IMR-90 (cell line): Measurements from ENCODE around the gene SHISA8. TPM values are rescaled to one million over a fixed set of nuclear protein-coding genes. Genes with fewer than 3 reads are reported as not detected.
A peak's percentile ranks its signal among the peaks of the same experiment; 100 is the strongest.

Experiments
- ATAC-seq: fragments of 200-7000 bp; cut with Tn5 transposase; 2 replicates; pipeline ENCODE4 v1.9.1; 2020; ENCODE audit warnings: low read depth, mild to moderate bottlenecking, moderate library complexity
- BruUV-seq: library from RNA; stranded (reverse); fragments of 400-500 nt; replicated peaks from 2 replicates; lab custom pipeline; 2021; lab: Mats Ljungman, UMichigan
- CTCF ChIA-PET: fragments of 300-600 bp; formaldehyde crosslinking; extraction: SDS; loops from one replicate; lab custom pipeline; 2021; ENCODE audit warnings: antibody characterized with exemption; lab: Yijun Ruan, JAX
- POLR2A ChIA-PET: fragments of 300-600 bp; sonication (Branson Sonifier 250); formaldehyde crosslinking; loops from one replicate; lab custom pipeline; 2022; ENCODE audit warnings: antibody characterized with exemption; ENCODE audit not compliant: unreplicated experiment; lab: Charles Lee
- DNase-seq: peaks from one replicate; pipeline ENCODE4 v3.0.0; 2013
- H2AFZ ChIP-seq: replicated peaks from 2 replicates; pipeline ENCODE3; 2013; ENCODE audit warnings: low read length, mild to moderate bottlenecking; ENCODE audit not compliant: poor library complexity
- H2AK5ac ChIP-seq: 2 replicates; pipeline ENCODE4 v1.6.1; 2013; ENCODE audit warnings: low read depth, low read length, inconsistent platforms
- H2AK9ac ChIP-seq: replicated peaks from 2 replicates; pipeline ENCODE3; 2013; ENCODE audit warnings: mild to moderate bottlenecking, low read depth, low read length, moderate library complexity; ENCODE audit not compliant: poor library complexity
- H2BK120ac ChIP-seq: 2 replicates; pipeline ENCODE4 v1.6.1; 2013; ENCODE audit warnings: low read depth, low read length, inconsistent platforms
- H2BK15ac ChIP-seq: 3 replicates; pipeline ENCODE4 v1.6.1; 2013; ENCODE audit warnings: low read depth, low read length, inconsistent platforms
- H2BK20ac ChIP-seq: 2 replicates; pipeline ENCODE4 v1.6.1; 2013; ENCODE audit warnings: low read depth, mild to moderate bottlenecking, inconsistent platforms, low read length, moderate library complexity
- H2BK5ac ChIP-seq: 2 replicates; pipeline ENCODE4 v1.6.1; 2013; ENCODE audit warnings: mild to moderate bottlenecking, low read depth, low read length, inconsistent platforms; ENCODE audit not compliant: poor library complexity, severe bottlenecking
- H3K14ac ChIP-seq: replicated peaks from 2 replicates; pipeline ENCODE4 v1.6.1; 2013; ENCODE audit warnings: low read depth, low read length, inconsistent platforms
- H3K18ac ChIP-seq: 2 replicates; pipeline ENCODE4 v1.6.1; 2013; ENCODE audit warnings: low read depth, low read length, control low read depth
- H3K23ac ChIP-seq: 2 replicates; pipeline ENCODE4 v1.6.1; 2013; ENCODE audit warnings: low read depth, low read length, inconsistent platforms
- H3K27ac ChIP-seq: 2 replicates; pipeline ENCODE4 v1.5.1; 2013; ENCODE audit warnings: mild to moderate bottlenecking, control low read depth, low read length; ENCODE audit not compliant: insufficient read depth
- H3K27me3 ChIP-seq: 2 replicates; pipeline ENCODE4 v1.6.1; 2013; ENCODE audit warnings: low read length; ENCODE audit not compliant: control insufficient read depth, insufficient read depth
- H3K36me3 ChIP-seq: 2 replicates; pipeline ENCODE4 v1.6.1; 2013; ENCODE audit warnings: low read length, mixed read lengths; ENCODE audit not compliant: control insufficient read depth, insufficient read depth
- H3K4ac ChIP-seq: 2 replicates; pipeline ENCODE4 v1.6.1; 2013; ENCODE audit warnings: low read depth, low read length, inconsistent platforms
- H3K4me1 ChIP-seq: 2 replicates; pipeline ENCODE4 v1.6.1; 2013; ENCODE audit warnings: low read length, mixed read lengths; ENCODE audit not compliant: control insufficient read depth, insufficient read depth
- H3K4me2 ChIP-seq: 2 replicates; pipeline ENCODE4 v1.6.1; 2013; ENCODE audit warnings: low read depth, mild to moderate bottlenecking, control low read depth, low read length, moderate library complexity
- H3K4me3 ChIP-seq: 2 replicates; pipeline ENCODE4 v1.5.1; 2013; ENCODE audit warnings: low read depth, mild to moderate bottlenecking, control low read depth, low read length, moderate library complexity; ENCODE audit not compliant: insufficient read depth
- H3K56ac ChIP-seq: 2 replicates; pipeline ENCODE4 v1.6.1; 2013; ENCODE audit warnings: low read length, inconsistent platforms; ENCODE audit not compliant: insufficient read depth; ENCODE audit errors: extremely low read depth
- H3K79me1 ChIP-seq, 2 experiments: 2 replicates each; pipeline ENCODE4 v1.6.1; 2013; ENCODE audit warnings: low read length in 2 of 2, inconsistent platforms in 1 of 2, low read depth in 1 of 2
- H3K9ac ChIP-seq: 2 replicates; pipeline ENCODE4 v1.6.1; 2013; ENCODE audit warnings: low read depth, low read length, control low read depth
- H3K9me1 ChIP-seq: 2 replicates; pipeline ENCODE4 v1.6.1; 2013; ENCODE audit warnings: low read length, inconsistent platforms; ENCODE audit not compliant: insufficient read depth
- H3K9me3 ChIP-seq: 2 replicates; pipeline ENCODE4 v1.6.1; 2013; ENCODE audit warnings: low read length; ENCODE audit not compliant: control insufficient read depth, insufficient read depth
- H4K20me1 ChIP-seq: 2 replicates; pipeline ENCODE4 v1.6.1; 2013; ENCODE audit warnings: low read length, inconsistent platforms; ENCODE audit not compliant: insufficient read depth
- H4K5ac ChIP-seq: 2 replicates; pipeline ENCODE4 v1.6.1; 2013; ENCODE audit warnings: mild to moderate bottlenecking, low read depth, low read length, control low read depth
- H4K8ac ChIP-seq, 2 experiments: 2 replicates each; pipeline ENCODE4 v1.6.1; 2013; ENCODE audit warnings: low read depth in 2 of 2, low read length in 2 of 2, control low read depth in 1 of 2, inconsistent platforms in 1 of 2
- H4K91ac ChIP-seq: 2 replicates; pipeline ENCODE4 v1.6.1; 2013; ENCODE audit warnings: low read depth, low read length, inconsistent platforms; ENCODE audit not compliant: insufficient read depth
- CEBPB ChIP-seq: IDR thresholded peaks from 2 replicates; pipeline ENCODE4 v1.6.1; 2012; ENCODE audit warnings: low read depth, low read length, improper control_type of control experiment
- CHD1 ChIP-seq: IDR thresholded peaks from 2 replicates; pipeline ENCODE4 v1.6.1; 2012; ENCODE audit warnings: low read depth, low read length, improper control_type of control experiment
- FOS ChIP-seq: fragments of 150-350 bp; IDR thresholded peaks from 2 replicates; pipeline ENCODE4 v1.6.1; 2016; ENCODE audit warnings: low read depth, low read length
- MAZ ChIP-seq: IDR thresholded peaks from 2 replicates; pipeline ENCODE4 v1.6.1; 2012; ENCODE audit warnings: low read depth, mild to moderate bottlenecking, low read length, improper control_type of control experiment, moderate library complexity, borderline replicate concordance
- MXI1 ChIP-seq: IDR thresholded peaks from 2 replicates; pipeline ENCODE4 v1.6.1; 2012; ENCODE audit warnings: low read depth, mild to moderate bottlenecking, low read length, moderate library complexity, borderline replicate concordance
- NFE2L2 ChIP-seq: fragments of 150-350 bp; IDR thresholded peaks from 2 replicates; pipeline ENCODE4 v1.6.1; 2016; ENCODE audit warnings: low read depth, mild to moderate bottlenecking, low read length
- RCOR1 ChIP-seq: IDR thresholded peaks from 2 replicates; pipeline ENCODE4 v1.6.1; 2012; ENCODE audit warnings: mild to moderate bottlenecking, low read length, improper control_type of control experiment; ENCODE audit not compliant: insufficient replicate concordance
- WGBS, 2 experiments: methylation state at CpG; one replicate each; pipeline versions ENCODE4 v1.1.5 to v1.1.7; 2013; ENCODE audit warnings: missing lambda C conversion rate in 2 of 2; ENCODE audit not compliant: insufficient read length in 1 of 2; ENCODE audit errors: extremely low coverage in 2 of 2; 5-methylcytosine and 5-hydroxymethylcytosine counted together
- dilution Hi-C: fragments of 300-500 bp; cut with HindIII; formaldehyde crosslinking; loops from one replicate; pipeline ENCODE4 v1.14.3; 2018; ENCODE audit warnings: low sequenced_read_pairs; ENCODE audit not compliant: unreplicated experiment
- in situ Hi-C: fragments of 300-500 bp; cut with MboI; formaldehyde crosslinking; loops from 3 replicates; pipeline ENCODE4 v1.14.3; 2019; ENCODE audit warnings: low sequenced_read_pairs, inconsistent platforms, mixed read lengths
- intact Hi-C: fragments of 100-400 bp; cut with micrococcal nuclease; formaldehyde crosslinking; loops from 2 replicates; pipeline ENCODE4 v1.10.0; 2022
- polyA plus RNA-seq, 3 experiments: library from polyadenylated mRNA; depleted of rRNA; stranded (reverse); fragments of >200 nt; gene quantifications; 2 replicates each; pipeline ENCODE4 v1.2.3, GENCODE V29; 2012; ENCODE audit warnings: low replicate concordance in 1 of 3
- total RNA-seq: library from RNA; depleted of rRNA; stranded (reverse); fragments of >200 nt; gene quantifications from 2 replicates; pipeline ENCODE4 v1.2.3, GENCODE V29; 2012
- TF ChIP-seq, protein P1 (sequence below): fragments of 150-350 bp; IDR thresholded peaks from 2 replicates; pipeline ENCODE4 v1.6.1; 2016; ENCODE audit warnings: low read depth, mild to moderate bottlenecking, low read length, moderate library complexity, borderline replicate concordance

The SHISA8 gene
- total and polyA plus RNA-seq, 2 of the 4 experiments (the other 2 are of a cell fraction) = not detected

DNA sequence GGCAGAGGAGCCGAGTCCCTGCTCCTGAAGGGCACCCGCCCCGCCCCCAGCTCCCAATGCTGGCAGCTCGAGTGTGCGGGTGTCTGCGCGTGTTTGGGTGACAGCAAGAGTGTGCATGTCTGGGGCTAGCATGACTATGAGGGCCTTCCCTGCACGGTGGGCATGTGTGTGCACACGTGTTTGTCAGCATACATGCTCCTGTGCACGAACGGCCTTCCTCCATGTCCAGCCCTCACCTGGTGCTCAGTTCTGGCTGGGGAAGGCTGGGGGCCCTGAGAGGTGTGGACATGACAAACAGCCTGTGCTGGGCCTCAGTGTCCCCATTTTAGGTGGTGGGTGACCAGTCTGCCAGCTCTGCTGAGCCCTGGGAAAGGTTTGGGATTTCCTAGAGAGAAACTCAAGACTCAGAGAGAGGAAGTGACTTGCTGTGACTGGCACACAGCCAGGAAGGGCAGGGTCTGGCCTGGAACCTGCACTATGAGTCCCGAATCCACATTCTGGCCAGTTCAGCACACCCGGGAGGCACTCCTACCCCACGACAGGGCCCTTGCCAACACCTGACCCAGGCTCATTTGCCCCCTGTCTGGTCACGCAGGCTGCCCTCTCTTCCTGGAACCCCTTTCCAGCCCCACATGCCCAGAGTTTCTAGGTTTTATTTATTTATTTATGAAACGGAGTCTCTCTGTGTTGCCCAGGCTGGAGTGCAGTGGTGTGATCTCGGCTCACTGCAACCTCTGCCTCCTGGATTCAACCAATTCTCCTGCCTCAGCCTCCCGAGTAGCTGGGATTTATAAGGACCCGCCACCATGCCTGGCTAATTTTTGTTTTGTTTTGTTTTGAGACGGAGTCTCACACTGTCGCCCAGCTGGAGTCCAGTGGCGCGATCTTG is 3.3 kb upstream of the SHISA8 start:
- CTCF ChIA-PET = interaction anchor here (0.9 kb wide), 1 partner anchor 8 kb away, joined by 3 read pairs; no protein-coding TSS in a partner anchor
- intact Hi-C loops = no loop called here
- Histone ChIP-seq H3K14ac (no peak overlapping the region), H3K4ac (no peak overlapping the region), H3K9ac (no peak overlapping the region), H3K23ac (no peak overlapping the region), H2BK5ac (no peak overlapping the region), H4K8ac (no peak overlapping the region), H2AFZ (peak overlapping the region; percentile 18), H3K56ac (no peak overlapping the region), H3K79me1 (no peaks in the 10 kb centered on the region), H4K91ac (no peak overlapping the region), H3K27ac (no peak overlapping the region), H3K18ac (no peak overlapping the region), H2BK15ac (no peak overlapping the region), H3K27me3 (peaks cover 47% of the 10 kb centered on the region), H2AK9ac (peak overlapping the region; percentile 5), H2BK120ac (no peak overlapping the region), H4K5ac (no peak overlapping the region), H4K20me1 (no peaks in the 10 kb centered on the region), H3K4me2 (no peak overlapping the region), H3K9me1 (no peaks in the 10 kb centered on the region; the same call in 1 of the 2 replicates), H3K9me3 (no peaks in the 10 kb centered on the region), H2AK5ac (0 out of 2 replicates have a peak overlapping the region, but pooled peaks have one; percentile 4), H3K4me1 (no peaks in the 10 kb centered on the region; the same call in 1 of the 2 replicates), H3K36me3 (no peaks in the 10 kb centered on the region), H2BK20ac (no peak overlapping the region), H3K4me3 (no peak overlapping the region)
- no TSS peak for BruUV-seq
- WGBS, 2 experiments = 73% methylated on average over 11 of the region's 23 CpGs; no CpG with 5 or more reads in 1 of the 2 experiments
- peak; percentile 63 for DNase-seq
- POLR2A ChIA-PET = no interaction called here
- TF ChIP-seq MXI1 = no peak
- no peak for TF ChIP-seq RCOR1
- TF ChIP-seq CEBPB = no peak
- no peak for TF ChIP-seq NFE2L2
- no peak for TF ChIP-seq CHD1
- TF ChIP-seq, protein P1, sequence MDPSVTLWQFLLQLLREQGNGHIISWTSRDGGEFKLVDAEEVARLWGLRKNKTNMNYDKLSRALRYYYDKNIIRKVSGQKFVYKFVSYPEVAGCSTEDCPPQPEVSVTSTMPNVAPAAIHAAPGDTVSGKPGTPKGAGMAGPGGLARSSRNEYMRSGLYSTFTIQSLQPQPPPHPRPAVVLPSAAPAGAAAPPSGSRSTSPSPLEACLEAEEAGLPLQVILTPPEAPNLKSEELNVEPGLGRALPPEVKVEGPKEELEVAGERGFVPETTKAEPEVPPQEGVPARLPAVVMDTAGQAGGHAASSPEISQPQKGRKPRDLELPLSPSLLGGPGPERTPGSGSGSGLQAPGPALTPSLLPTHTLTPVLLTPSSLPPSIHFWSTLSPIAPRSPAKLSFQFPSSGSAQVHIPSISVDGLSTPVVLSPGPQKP = no peak
- no peak for TF ChIP-seq MAZ
- no peak for TF ChIP-seq FOS
- ATAC-seq = no peak
- in situ Hi-C loops = no loop called here
- dilution Hi-C loops = no loop called here
